ENCODE data around the gene TPPP. TPM values are rescaled to one million over a fixed set of nuclear protein-coding genes. Genes with fewer than 3 reads are reported as not detected.

The TPPP gene
- total RNA-seq, 2 experiments from 2014 or later, result 0.53 to 0.55 TPM

DNA sequence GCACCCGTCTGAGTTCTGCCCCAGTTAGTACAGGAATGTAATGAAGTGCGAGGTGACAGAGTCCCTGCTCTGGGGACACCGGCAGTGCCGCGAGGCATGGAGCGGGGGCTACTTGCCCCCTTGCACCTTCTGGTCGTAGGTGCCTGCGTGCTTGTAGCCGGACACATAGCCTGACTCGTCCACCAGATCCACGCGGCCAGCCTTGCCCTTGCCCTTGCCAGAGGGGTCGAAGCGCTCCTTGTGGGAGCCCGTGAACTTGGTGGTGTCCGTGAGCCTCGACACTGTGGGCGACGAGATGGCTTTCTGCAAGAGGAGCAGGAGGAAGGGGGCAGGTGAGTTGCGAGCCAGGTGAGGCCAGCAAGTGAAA lies 28.2 kb downstream of the TPPP start:
- peaks cover 15% of the 10 kb centered on the region for H3K36me3 Mint-ChIP-seq
- ChIA-PET POLR2A (no interaction called here), CTCF (no interaction called here)
- H3K9me3 Mint-ChIP-seq, result no peaks in the 10 kb centered on the region
- intact Hi-C loops (cut with micrococcal nuclease), result no loop called here
- DNase-seq, result no peak
- no peak overlapping the region for H3K27ac Mint-ChIP-seq
- no peak overlapping the region for H3K4me3 Mint-ChIP-seq
- H3K27me3 Mint-ChIP-seq, result no peaks in the 10 kb centered on the region
- no peaks in the 10 kb centered on the region for H3K4me1 Mint-ChIP-seq (ENCODE audit: low read depth)

DNA sequence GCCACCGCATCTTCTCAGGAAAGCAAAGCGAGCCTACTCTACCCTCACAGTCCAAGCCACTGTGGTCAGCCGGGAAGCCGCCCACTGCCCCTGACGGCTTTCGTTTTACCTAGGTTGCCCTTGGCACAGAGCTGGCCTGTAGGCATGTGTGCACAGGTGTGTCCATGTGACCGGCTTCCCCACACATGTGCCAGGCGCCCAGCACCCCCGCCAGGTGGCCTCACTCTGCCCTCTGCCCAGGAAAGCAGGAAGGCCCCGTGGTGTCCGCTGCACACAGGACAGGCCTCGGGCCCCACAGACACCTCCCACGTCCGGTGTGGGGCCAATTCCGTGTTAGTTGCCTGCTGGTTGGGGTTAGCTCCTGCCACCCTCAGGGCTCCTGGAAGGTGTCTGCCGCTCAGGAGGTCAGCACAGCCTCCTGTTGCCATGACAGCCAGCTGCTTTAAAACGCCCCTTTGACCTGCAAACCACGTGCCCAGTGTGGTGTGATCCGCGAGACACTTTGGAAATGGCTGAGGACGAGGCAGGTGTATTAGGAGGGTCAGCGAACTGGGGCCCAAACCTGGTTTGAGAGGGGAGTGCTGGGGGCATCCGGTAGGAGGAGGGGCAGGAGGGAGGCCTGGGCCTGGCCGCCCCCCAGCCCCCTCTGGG lies 28.7 kb downstream of the TPPP start:
- Mint-ChIP-seq H3K27me3 (no peaks in the 10 kb centered on the region), H3K4me1 (ENCODE audit: low read depth) (no peaks in the 10 kb centered on the region), H3K9me3 (no peaks in the 10 kb centered on the region), H3K36me3 (peaks cover 18% of the 10 kb centered on the region), H3K4me3 (no peak overlapping the region), H3K27ac (no peak overlapping the region)
- intact Hi-C loops (cut with micrococcal nuclease), result no loop called here
- POLR2A ChIA-PET, result no interaction called here
- no peak for DNase-seq
- CTCF ChIA-PET, result no interaction called here

DNA sequence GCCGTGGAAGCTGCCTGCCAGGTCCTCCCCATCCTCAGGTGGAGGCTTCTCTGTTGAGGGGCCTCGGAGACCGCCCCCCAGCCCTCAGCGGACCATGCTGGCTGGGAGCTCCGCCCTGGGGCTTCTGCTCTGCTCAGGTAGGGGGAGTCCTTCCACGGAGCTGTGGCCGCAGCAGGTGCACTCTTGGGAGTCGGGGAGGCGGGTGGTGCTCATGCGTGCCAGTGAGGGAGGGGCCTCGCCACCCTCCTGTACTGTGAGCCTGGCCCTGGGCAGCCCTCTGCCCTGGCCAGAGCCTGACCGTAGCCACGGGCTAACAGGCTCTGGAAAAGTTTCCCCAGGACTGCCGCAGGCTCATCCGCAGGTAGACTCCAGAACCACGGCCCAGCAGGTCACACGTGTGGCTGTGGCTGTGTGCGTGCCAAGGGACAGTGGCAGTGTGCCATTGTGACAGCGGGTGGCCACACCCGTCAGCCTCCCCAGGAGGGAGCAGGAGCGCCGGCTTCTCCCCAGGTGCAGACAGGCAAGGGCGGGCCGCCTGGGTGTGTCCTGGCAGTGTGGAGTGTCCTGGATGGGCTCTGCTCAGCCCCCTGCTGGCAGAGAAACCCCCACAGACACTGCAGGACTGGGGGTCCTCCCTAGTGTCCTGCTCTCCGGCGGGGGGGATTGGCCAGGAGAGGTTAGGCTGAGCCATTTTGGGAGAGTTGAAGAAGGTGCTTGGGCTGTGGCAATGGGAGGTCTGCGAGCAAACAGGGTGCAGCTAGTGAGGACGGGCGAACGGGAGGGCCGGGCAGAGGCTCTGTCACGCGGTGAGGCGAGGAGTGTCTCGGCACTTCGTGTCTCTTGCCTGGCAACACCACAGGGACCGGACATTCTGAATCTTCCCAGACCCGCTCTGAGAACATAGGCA lies 29.5 kb downstream of the TPPP start:
- no peak for DNase-seq
- Mint-ChIP-seq H3K4me3 (no peak overlapping the region), H3K36me3 (peaks cover 23% of the 10 kb centered on the region), H3K27ac (no peak overlapping the region), H3K9me3 (no peaks in the 10 kb centered on the region), H3K4me1 (ENCODE audit: low read depth) (no peaks in the 10 kb centered on the region), H3K27me3 (no peaks in the 10 kb centered on the region)
- intact Hi-C loops (cut with micrococcal nuclease), result no loop called here
- POLR2A ChIA-PET, result no interaction called here
- CTCF ChIA-PET, result no interaction called here

- CTCF ChIA-PET, result no interaction called here
- DNase-seq, result no peak
- H3K36me3 Mint-ChIP-seq, result peaks cover 27% of the 10 kb centered on the region
Measured at GRCh38 chr5:662751-663435, 30.3 kb downstream of the TPPP start.

GRCh38 chr5:661891-662750 lies 31.0 kb downstream of the TPPP start:
- H3K27ac Mint-ChIP-seq, result no peak overlapping the region
- DNase-seq, result no peak
- H3K9me3 Mint-ChIP-seq, result no peaks in the 10 kb centered on the region
- ChIA-PET CTCF (no interaction called here), POLR2A (no interaction called here)
- H3K36me3 Mint-ChIP-seq, result peaks cover 29% of the 10 kb centered on the region
- no peak overlapping the region for H3K4me3 Mint-ChIP-seq
- no peaks in the 10 kb centered on the region for H3K4me1 Mint-ChIP-seq (ENCODE audit: low read depth)
- no peaks in the 10 kb centered on the region for H3K27me3 Mint-ChIP-seq
- intact Hi-C loops (cut with micrococcal nuclease), result no loop called here

More at GRCh38 chr5:662751-663435, 30.3 kb downstream of the TPPP start:
- no peaks in the 10 kb centered on the region for H3K9me3 Mint-ChIP-seq
- intact Hi-C loops (cut with micrococcal nuclease), result no loop called here
- POLR2A ChIA-PET, result no interaction called here
- H3K4me3 Mint-ChIP-seq, result no peak overlapping the region
- no peaks in the 10 kb centered on the region for H3K4me1 Mint-ChIP-seq (ENCODE audit: low read depth)
- H3K27me3 Mint-ChIP-seq, result no peaks in the 10 kb centered on the region
- no peak overlapping the region for H3K27ac Mint-ChIP-seq

GRCh38 chr5:660491-661030 lies 32.6 kb downstream of the TPPP start:
- Mint-ChIP-seq H3K36me3 (peaks cover 40% of the 10 kb centered on the region), H3K27ac (no peak overlapping the region), H3K4me3 (no peak overlapping the region), H3K9me3 (no peaks in the 10 kb centered on the region), H3K27me3 (no peaks in the 10 kb centered on the region), H3K4me1 (ENCODE audit: low read depth) (no peaks in the 10 kb centered on the region)
- POLR2A ChIA-PET, result no interaction called here
- intact Hi-C loops (cut with micrococcal nuclease), result no loop called here
- DNase-seq, result no peak
- CTCF ChIA-PET, result no interaction called here

DNA sequence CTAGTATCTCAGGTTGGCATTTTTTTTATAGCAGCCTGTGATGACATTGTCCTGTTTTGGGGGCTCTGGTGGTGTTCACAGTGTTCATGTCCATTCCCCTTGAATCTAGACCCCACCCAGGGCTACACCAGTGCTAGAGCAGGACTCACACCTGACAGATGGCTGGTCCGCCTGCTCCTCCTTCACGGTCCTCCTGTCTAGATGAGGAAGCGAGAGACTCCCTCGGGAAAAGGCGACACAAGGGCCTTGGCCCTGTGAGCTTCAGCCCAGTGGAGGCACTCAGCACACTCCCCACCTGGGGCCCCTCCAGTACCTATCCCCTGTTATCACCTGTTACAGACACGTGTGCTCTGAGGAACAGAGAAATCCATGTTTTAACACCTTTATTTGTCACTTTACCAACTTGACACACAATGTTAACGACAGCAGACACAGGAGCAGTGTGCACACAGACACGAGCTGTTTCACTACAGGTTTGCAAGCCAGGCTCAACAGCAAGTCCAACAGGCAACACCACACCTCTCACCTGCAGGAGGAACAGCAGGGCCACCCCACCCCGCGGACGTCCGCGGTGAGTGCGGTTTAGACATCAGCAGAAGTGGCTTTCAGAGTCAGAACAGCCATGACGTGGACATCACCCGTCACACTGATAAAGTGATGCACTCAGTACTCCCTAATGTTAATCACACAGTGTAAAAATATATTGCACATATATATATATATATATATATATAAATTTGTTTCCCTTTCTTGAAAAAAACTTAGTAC lies 33.5 kb downstream of the TPPP start:
- H3K27me3 Mint-ChIP-seq, result no peaks in the 10 kb centered on the region
- DNase-seq, result no peak
- no peaks in the 10 kb centered on the region for H3K9me3 Mint-ChIP-seq
- no peaks in the 10 kb centered on the region for H3K4me1 Mint-ChIP-seq (ENCODE audit: low read depth)
- ChIA-PET POLR2A (no interaction called here), CTCF (no interaction called here)
- intact Hi-C loops (cut with micrococcal nuclease), result no loop called here
- no peak overlapping the region for H3K4me3 Mint-ChIP-seq
- H3K27ac Mint-ChIP-seq, result no peak overlapping the region
- H3K36me3 Mint-ChIP-seq, result peaks cover 40% of the 10 kb centered on the region

DNA sequence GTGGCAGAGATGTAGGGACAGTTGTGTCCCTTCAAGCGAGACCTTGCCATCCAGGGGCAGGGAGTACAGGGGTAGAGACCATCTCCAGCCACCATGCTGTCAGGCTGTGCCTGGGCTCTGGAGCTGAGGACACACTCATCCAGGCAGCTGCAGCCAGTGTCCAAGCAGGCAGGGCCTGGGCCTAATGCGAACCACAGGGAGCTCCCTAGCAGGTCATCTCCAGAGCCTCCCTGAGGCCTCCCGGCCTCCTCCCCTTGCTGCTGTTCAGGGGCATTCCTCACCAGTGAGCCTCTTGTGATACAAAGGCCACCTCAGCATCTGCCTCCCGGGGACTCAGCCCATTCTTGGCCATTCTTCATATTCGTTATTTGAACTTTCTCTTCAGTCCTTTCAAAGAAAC lies 35.0 kb downstream of the TPPP start:
- intact Hi-C loops (cut with micrococcal nuclease), result no loop called here
- H3K36me3 Mint-ChIP-seq, result peaks cover 39% of the 10 kb centered on the region
- CTCF ChIA-PET, result interaction anchor here (0.6 kb wide), 1 partner anchor 245 kb away, joined by 3 read pairs; no protein-coding TSS in a partner anchor

GRCh38 chr5:657570-657969 lies 35.6 kb downstream of the TPPP start:
- no peak overlapping the region for H3K4me3 Mint-ChIP-seq
- no peaks in the 10 kb centered on the region for H3K27me3 Mint-ChIP-seq
- ChIA-PET CTCF (interaction anchor here (0.6 to 1.7 kb wide), 2 partner anchors 12 to 245 kb away, joined by 3 to 8 read pairs; no protein-coding TSS in a partner anchor), POLR2A (no interaction called here)
- peaks cover 41% of the 10 kb centered on the region for H3K36me3 Mint-ChIP-seq
- no peaks in the 10 kb centered on the region for H3K4me1 Mint-ChIP-seq (ENCODE audit: low read depth)
- H3K27ac Mint-ChIP-seq, result no peak overlapping the region
- H3K9me3 Mint-ChIP-seq, result no peaks in the 10 kb centered on the region
- no peak for DNase-seq
- intact Hi-C loops (cut with micrococcal nuclease), result no loop called here

More for the DNA sequence above, 35.0 kb downstream of the TPPP start:
- POLR2A ChIA-PET, result no interaction called here
- Mint-ChIP-seq H3K4me3 (no peak overlapping the region), H3K27ac (no peak overlapping the region), H3K27me3 (no peaks in the 10 kb centered on the region), H3K4me1 (ENCODE audit: low read depth) (no peaks in the 10 kb centered on the region), H3K9me3 (no peaks in the 10 kb centered on the region)
- no peak for DNase-seq

- H3K4me1 Mint-ChIP-seq (ENCODE audit: low read depth), result no peaks in the 10 kb centered on the region
- DNase-seq, result no peak
- ChIA-PET POLR2A (no interaction called here), CTCF (no interaction called here)
- no peaks in the 10 kb centered on the region for H3K27me3 Mint-ChIP-seq
- intact Hi-C loops (cut with micrococcal nuclease), result no loop called here
- peaks cover 43% of the 10 kb centered on the region for H3K36me3 Mint-ChIP-seq
- no peak overlapping the region for H3K27ac Mint-ChIP-seq
- H3K9me3 Mint-ChIP-seq, result no peaks in the 10 kb centered on the region
- no peak overlapping the region for H3K4me3 Mint-ChIP-seq
Measured at GRCh38 chr5:655406-655805, 37.7 kb downstream of the TPPP start.

DNA sequence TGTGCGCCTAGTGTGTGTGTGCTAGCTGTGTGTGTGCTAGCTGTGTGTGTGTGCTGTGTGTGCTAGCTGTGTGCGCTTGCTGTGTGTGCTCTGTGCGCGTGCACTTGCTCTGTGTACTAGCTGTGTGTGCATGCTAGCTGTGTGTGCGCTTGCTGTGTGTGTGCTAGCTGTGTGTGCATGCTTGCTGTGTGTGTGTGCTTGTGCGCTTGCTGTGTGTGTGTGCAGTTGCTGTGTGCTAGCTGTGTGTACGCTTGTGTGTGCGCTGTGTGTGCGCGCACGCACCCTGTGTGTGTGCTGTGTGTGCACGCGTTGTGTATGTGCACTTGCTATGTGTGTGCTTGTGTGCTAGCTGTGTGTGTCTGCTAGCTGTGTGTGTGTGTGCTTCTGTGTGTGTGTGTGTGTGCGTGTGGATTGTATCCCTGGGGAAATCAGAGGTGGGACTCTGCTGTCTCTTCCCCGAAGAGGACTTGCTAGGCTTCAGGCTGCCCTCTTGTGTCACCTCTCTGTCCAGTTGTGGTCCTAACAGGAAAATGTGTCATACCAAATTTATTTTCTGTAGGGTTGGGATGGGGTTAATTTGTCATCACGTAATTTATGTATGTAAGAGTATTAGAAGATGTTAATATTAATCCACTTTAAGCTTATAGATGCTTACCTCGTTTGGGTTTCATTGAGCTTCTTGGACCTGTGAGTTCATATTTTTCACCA lies 38.9 kb downstream of the TPPP start:
- intact Hi-C loops (cut with micrococcal nuclease), result no loop called here
- peaks cover 35% of the 10 kb centered on the region for H3K36me3 Mint-ChIP-seq
- no peak for DNase-seq
- H3K9me3 Mint-ChIP-seq, result no peaks in the 10 kb centered on the region
- POLR2A ChIA-PET, result no interaction called here
- no peaks in the 10 kb centered on the region for H3K4me1 Mint-ChIP-seq (ENCODE audit: low read depth)
- CTCF ChIA-PET, result interaction anchor here (0.5 to 1.4 kb wide), 3 partner anchors 16 to 207 kb away, joined by 3 to 7 read pairs (median 4); no protein-coding TSS in a partner anchor
- no peaks in the 10 kb centered on the region for H3K27me3 Mint-ChIP-seq
- no peak overlapping the region for H3K4me3 Mint-ChIP-seq
- H3K27ac Mint-ChIP-seq, result no peak overlapping the region
